Activated naive CD4-positive, alpha-beta T cell treated with Interleukin-2 at 50 U/mL for 16 hours (primary cell): Measurements from ENCODE around the gene CACNA1E.
"Not testable (repeated sequence)": the region's sequence is repeated elsewhere in the genome, so short reads cannot be mapped to it uniquely, and the experiment has no call there.

Experiments
- DNase-seq: peaks from one replicate; pipeline ENCODE4 v3.0.0-alpha.2; 2020

CACNA1E gene

DNA sequence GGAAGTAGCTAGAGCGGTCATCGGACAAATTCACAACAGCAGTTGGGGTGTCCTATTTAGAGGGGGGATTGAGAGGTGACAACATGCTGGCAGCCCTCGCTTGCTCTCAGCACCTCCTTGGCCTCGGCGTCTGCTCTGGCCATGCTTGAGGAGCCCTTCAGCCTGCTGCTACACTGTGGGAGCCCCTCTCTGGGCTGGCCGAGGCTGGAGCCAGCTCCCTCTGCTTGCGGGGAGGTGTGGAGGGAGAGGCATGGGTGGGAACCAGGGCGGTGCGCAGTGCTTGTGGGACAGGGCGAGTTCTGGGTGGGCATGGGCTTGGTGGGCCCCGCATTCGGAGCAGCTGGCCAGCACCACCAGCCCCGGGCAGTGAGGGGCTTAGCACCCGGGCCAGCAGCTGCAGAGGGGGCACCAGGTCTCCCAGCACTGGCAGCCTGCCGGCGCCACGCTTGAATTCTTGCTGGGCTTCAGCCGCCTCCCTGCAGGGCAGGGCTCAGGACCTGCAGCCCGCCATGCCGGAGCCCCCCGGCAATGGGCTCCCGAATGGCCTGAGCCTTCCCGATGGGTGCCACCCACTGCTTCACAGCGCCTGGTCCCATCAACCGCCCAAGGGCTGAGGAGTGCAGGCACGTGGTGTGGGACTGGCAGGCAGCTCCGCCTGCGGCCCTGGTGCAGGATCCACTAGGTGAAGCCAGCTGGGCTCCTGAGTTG, 349.0 kb downstream of the CACNA1E start:
- not testable (repeated sequence) for DNase-seq

DNA sequence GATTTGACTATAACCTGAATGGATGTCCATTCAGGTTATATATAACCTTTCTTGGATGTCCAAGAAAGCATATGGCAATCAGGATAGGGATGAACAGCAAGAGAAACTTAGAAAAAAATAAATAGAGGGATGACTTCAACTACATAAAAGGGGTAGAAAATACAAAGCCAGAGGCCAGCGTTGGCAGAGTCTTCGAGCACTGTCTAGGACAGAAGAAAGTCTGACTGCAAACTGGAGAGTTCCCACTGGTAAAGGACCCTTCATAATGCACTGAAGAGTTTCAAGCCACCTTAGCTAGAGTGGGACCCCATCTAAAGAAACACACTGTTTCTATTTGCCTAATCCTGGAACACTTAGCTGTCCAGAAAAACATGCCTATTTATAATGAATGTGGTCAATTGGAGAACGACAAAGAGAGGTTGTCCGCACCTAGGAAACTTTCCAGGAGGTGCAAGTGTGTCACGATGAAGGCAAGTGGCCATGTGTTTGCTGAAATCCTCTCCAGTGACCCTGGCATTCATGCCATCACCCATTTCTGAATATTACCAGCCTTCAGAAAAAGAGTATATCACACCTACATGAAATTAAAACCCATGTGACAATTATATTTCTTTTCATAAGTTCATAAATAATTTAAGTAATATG, 362.8 kb downstream of the CACNA1E start:
- DNase-seq, result no peak

DNA sequence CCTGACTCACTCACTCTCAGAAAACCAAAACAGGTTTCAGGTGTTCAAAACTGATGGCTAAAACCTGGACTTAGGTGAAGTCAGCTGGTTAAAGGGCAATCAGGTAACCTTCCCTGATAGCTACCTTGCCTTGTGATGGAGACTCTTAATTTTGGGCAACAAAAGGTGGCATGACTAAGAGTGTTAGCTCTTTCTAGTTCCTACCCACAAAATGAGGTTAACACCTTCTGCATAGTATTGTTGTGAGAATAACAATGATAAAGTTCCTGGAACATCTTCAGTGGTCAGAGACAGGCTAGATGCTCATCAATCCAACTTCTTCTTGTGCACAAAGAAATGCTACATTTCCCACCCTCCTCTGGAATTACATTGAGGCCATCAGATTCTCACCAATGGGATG, 363.4 kb downstream of the CACNA1E start:
- no peak for DNase-seq

- DNase-seq, result no peak
Observed at GRCh38 chr1:181849071-181849470, 365.8 kb downstream of the CACNA1E start.

GRCh38 chr1:181854212-181854611, 370.9 kb downstream of the CACNA1E start:
- not testable (repeated sequence) for DNase-seq

- no peak for DNase-seq
Observed at GRCh38 chr1:181855380-181855779, 372.1 kb downstream of the CACNA1E start.
